HG02938 (cell line): Measurements from ENCODE around the gene TMEM41A.
"Not testable (repeated sequence)": the region's sequence is repeated elsewhere in the genome, so short reads cannot be mapped to it uniquely, and the experiment has no call there.

Experiments used
- ATAC-seq: cut with Tn5 transposase; IDR thresholded peaks from one replicate; pipeline ENCODE4 v1.9.1; 2021; ENCODE audit warnings: mild to moderate bottlenecking, moderate library complexity; ENCODE audit not compliant: unreplicated experiment

The TMEM41A gene

GRCh38 chr3:185489462-185489861 lies 9.4 kb downstream of the TMEM41A start:
- ATAC-seq: no peak

DNA sequence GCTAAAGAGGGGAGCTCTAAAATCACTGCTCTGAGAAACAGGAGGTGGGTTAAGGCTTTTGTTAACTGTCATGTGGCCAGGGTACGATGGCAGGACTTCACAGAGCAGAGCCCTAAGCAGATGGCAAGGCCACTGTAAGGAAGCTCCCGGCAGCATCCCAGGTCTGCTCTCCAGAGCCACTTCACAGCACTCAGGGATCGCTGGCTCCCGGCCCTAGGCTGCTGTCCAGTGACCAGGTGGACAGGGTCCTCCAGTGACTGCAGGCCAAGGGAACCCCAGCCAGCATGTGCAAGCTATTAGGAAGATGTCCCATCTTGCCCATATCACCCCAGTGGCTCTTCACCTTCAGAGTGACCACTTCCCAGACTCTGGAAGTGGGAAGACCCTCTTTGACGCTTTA lies 10.4 kb downstream of the TMEM41A start:
- ATAC-seq: no peak

- ATAC-seq: no peak
These were observed 12.4 kb downstream of the TMEM41A start for GRCh38 chr3:185486394-185486793.

- no peak for ATAC-seq
These were observed 14.5 kb downstream of the TMEM41A start for GRCh38 chr3:185484296-185484695.

GRCh38 chr3:185479373-185479945 lies 19.4 kb downstream of the TMEM41A start:
- no peak for ATAC-seq

- no peak for ATAC-seq
These were observed 21.5 kb downstream of the TMEM41A start for GRCh38 chr3:185477316-185477715.

GRCh38 chr3:185474922-185475321 lies 23.9 kb downstream of the TMEM41A start:
- ATAC-seq: not testable (repeated sequence)

- ATAC-seq: no peak
These were observed 25.5 kb downstream of the TMEM41A start for GRCh38 chr3:185473290-185473815.

GRCh38 chr3:185470323-185470722 lies 28.5 kb downstream of the TMEM41A start:
- no peak for ATAC-seq

DNA sequence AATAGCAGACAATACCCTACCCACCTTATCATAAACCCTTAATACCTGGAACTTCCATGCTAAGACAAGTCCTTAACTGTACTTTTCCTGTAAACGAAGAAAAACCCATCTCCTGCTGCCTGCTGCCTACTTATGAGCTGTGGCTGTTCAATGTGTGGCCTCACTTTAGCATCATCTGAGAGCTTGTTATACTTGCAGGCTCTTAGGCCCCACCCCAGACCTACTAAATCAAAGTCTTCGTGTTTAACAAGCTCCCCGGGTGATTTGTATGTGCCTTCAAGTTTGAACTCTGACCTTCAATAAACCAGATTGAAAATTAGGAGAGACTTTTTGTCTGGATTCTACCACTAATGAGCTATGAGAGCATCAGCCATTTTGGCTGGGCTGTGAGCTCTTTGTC lies 29.3 kb downstream of the TMEM41A start:
- no peak for ATAC-seq

- not testable (repeated sequence) for ATAC-seq
These were observed 32.7 kb downstream of the TMEM41A start for GRCh38 chr3:185466123-185466522.

DNA sequence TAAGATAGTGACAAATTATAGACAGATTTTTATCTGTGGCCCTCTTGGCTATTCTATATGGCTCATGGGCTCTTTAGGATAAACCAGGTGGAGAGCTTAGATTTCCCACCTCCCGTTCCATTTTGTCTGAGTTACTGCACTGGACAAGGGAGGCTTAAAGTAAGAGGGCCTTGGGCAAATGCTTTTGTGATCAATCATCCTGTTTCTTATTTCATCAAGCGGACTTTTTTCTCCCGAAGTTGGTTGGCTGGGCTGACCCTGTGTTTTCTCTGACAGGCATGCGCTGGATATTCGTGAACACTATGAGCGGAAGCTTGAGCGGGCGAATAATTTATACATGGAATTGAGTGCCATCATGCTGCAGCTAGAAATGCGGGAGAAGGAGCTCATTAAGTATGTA lies 33.4 kb downstream of the TMEM41A start:
- no peak for ATAC-seq

DNA sequence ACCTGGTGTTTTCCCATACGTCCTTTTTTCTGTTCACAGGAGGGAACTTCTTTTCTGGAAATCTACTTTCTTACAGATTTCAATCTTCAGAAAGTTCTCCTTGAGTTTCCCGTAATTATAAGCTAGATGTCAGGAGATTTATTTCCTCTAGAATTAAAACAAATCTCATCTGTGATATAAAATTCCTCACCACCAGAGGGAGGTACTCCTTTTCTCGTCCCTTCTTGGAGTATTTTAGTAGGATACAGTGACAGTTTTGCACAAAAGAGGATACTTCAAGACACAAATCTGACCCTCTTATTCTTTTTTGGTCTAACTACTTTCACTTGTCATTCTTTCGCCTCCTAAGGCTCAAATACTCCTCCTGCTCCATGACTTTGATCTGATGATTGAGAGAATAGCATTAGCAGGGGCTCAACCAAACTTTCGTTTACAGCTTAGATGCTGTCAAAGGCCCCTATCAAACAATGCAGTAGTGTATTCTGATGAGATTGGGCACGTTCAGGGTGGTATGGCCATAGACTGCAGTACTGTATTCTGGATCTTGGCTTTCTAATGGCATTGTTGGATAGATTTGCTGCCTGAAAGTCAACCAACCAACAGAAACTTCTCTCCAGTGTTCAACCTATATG lies 38.0 kb downstream of the TMEM41A start:
- no peak for ATAC-seq

- no peak for ATAC-seq
These were observed 38.5 kb downstream of the TMEM41A start for GRCh38 chr3:185460309-185460708.

- no peak for ATAC-seq
These were observed 41.5 kb downstream of the TMEM41A start for GRCh38 chr3:185457376-185457775.

GRCh38 chr3:185451432-185451831 lies 47.4 kb downstream of the TMEM41A start:
- ATAC-seq: not testable (repeated sequence)

DNA sequence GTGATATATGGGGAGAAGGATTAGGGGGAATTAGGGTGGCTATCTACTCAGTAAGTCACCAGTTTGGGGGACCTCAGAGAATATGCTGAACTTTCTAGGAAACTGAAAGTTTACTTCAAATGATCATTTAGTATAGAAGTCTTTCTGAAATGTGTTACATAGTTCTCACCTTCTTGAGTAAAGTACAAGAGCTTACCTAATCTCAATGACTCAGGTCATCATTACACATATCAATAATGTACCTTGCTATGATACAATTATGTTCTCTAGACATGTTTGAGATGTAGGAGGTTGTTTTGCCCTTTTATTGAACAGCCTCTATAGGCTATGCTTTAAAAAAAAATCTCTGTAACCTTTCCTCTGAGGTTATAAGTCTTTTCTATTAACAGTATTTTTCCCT lies 50.7 kb downstream of the TMEM41A start:
- no peak for ATAC-seq

DNA sequence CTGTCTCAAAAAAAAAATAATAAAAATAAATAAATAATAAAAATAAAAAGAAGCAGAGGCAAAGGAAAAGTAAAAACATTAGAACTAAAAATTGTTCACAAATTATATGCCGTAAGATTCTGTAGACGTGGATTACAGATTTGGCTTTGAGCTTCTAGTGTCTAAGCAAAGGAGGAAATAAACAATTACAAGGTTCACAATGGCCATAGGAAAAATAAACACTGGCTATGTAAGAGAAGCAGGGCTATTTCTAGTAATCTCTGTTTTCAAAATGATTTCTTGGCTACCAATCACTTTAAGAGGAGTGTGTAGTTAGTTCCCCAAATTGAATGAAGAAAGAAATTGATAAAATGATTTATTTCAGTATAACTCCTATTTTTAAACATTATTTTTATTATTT lies 54.5 kb downstream of the TMEM41A start:
- no peak for ATAC-seq

GRCh38 chr3:185442031-185442430 lies 56.8 kb downstream of the TMEM41A start:
- no peak for ATAC-seq

GRCh38 chr3:185439745-185440466 lies 58.9 kb downstream of the TMEM41A start:
- no peak for ATAC-seq
